GM18517 (cell line): ENCODE measurements around the gene PPP1R16B.

Experiments used
- ATAC-seq: cut with Tn5 transposase; IDR thresholded peaks from one replicate; pipeline ENCODE4 v1.9.1; 2021; ENCODE audit warnings: mild to moderate bottlenecking, moderate library complexity; ENCODE audit not compliant: unreplicated experiment

PPP1R16B gene

DNA sequence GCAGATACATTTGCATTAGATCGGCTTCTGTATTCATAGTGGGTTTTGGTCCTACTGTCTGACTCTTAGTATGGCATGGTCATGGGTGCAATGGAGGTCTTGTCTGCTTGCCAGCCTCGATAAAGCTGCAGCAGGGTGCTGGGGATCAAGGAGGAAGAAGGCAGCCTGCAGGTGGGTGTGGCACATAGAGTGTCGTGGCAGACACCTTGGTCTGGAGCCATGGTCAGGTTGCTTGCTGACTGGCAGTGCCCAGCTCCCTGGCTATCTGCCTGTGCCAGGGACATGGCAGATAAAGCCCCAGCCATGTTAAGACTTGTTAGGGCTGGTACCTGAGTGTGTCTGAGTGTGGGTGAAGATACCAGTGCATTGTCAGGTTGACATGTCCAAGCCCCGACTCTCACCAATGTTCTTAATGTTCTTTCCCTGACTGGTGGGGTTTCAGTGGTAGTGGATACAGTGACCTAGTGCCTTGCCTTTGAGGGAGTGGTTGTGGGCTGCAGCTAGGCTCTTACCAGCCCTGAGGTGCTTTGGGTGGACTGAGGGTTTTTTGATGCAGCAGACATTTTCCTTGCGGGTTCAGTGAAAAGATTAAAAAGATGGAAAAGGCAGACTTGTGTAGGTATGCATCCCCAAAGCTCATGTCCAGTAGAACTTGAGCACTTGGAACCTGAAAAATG lies 122.5 kb downstream of the PPP1R16B start:
- no peak for ATAC-seq

DNA sequence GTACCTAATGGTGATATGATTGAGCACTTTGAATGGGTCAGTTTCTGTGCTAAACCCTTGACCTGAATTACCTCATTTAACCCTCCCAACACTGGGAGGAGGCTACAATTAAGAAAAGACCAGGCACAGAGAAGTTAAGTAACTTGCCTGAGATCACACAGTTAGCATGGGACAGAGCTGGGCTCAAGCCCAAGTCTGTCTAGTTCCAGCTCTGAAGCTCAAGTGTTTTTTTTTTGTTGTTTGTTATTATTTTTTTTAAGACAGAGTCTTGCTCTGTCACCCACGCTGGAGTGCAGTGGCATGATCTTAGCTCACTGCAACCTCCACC lies 124.7 kb downstream of the PPP1R16B start:
- no peak for ATAC-seq

DNA sequence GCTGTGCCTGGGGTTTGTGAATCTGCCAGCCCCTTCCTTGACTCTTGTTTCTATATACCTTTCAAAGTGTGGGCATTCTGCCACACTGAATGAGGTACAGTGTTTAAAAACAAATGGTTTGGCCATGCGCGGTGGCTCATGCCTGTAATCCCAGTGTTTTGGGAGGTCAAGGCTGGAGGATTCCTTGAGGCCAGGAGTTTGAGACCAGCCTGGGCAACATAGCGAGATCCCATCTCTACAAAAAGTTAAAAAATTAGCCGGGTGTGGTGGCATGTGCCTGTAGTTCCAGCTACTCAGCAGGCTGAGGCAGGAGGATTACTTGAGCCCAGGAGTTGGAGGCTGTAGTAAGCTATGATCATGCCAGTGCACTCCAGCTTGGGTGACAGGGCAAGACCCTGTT lies 126.5 kb downstream of the PPP1R16B start:
- ATAC-seq, result no peak

DNA sequence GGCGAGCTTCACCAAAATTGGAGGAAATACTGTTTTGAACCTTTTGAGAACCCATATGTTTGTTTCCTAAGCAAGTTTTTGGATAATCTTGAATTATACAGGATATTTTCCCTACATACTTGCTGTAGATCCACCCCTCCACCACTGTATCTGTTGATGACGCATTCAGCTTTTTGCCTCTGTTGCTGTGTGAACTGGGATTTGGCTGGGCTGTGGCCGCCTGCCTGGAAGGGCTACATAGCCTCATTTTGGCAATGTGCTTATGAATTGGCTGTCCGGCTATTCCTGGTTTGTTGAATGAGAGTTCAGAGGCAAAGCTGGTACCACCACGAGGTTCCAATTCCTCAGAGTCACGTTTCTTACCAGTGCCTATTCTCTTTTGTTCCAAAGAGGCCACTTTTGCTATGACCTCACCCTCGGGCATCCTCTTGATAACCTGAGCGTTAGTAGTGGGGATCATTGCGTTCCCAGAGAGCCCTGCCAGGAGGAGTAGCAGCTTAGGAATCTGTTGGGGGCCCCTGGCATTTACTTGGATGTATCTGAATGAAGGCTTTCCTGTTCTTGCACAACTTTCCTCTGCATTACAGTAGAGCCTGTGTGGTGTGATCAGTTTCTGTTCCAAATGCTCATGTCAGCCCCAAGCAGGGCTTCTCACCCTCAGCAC lies 127.1 kb downstream of the PPP1R16B start:
- no peak for ATAC-seq

DNA sequence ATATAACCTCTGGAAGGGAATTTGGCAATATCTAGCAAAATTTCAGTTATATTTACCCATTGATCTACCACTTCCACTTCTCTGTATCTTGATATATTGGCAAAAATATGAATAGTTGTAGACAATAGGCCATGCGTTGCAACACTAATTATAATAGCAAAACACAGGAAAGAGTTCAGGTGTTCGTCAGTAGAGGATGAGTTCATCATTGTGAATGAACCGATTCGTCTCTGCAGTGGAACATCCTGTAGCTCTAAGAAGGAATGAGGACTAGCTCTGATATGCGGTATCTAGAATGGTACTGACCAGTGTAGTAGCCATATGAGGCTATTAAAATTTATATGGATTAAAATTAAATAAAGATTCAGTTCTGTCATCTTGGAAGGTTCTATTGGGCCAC lies 129.0 kb downstream of the PPP1R16B start:
- ATAC-seq, result no peak

DNA sequence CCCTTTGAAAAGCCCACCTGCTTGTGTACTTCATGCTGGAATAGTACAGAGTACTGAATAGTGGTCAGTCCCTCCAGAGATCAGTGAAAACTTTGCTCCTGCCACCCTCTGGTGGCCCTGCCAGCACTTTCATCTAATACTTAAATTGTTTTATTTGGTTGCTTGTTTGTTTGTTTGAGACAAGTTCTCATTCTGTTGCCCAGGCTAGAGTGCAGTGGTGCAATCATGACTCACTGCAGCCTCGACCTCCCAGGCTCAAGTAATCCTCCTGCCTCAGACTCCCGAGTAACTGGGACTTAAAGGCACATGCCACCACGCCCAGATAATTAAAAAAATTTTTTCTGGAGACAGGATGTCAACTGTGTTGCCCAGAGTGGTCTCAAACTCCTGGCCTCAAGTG lies 129.8 kb downstream of the PPP1R16B start:
- ATAC-seq, result no peak

DNA sequence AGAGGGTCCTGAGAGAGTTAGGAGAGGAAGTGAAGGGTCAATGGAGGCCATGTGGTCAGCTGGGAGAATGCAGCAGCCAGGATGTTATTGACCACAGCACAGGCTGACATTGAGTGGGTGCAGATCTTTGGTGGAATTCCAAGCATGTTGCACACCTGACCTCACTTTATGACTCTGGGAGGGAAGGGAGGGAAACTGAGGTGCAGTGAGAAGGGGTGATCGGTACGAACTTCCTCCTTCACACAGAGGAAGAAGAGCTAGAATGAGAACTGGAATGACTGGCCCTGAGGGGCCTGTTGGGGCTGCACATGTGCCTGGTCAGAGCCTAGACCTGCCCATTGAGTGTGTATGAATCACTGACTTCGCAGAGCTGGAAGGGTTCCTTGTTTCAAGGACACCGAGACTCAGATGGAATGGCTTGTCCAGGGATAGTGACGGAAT lies 130.5 kb downstream of the PPP1R16B start:
- ATAC-seq, result no peak

DNA sequence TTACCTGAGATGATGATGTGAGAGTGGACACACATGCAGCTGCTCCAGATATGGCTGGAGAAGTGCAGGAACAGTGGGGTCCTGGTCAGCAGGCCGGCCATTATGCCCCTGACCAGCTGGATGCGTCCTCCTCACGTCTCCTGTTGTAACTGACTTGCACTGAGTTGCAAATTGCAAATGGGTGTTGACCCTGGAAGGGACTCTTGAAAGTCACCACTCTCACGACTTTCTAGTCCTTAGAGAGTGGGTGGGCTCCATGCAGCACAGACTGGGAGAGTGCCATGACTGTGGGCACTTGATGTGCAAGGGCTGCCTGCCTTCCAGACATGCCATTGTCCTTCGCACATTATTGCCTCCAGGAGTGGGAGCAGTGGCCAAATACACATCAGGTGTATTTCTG lies 131.5 kb downstream of the PPP1R16B start:
- no peak for ATAC-seq

DNA sequence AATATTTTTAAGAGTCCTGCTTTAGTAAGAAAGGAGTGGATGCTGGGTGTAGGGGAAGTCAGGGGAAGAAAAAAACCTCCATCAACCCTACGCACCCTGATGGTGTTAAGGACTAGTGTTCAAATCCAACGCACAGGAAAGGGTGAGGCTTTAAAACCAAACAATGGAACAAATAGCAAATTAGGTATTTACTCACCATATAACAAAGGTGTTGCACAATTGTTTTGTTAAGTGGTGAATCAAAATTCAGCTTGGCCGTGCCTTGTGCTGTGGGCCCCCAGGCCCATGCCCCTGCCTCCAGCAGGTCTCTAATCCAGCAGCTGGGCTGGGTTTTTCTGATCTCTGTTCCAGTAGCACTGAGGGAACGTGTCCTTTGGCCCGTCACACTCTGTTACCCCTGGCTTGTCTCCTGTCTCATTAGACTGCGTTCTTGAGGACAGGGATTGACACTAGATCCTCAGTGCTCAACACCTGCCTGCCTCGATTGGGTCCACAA lies 132.5 kb downstream of the PPP1R16B start:
- ATAC-seq, result no peak

DNA sequence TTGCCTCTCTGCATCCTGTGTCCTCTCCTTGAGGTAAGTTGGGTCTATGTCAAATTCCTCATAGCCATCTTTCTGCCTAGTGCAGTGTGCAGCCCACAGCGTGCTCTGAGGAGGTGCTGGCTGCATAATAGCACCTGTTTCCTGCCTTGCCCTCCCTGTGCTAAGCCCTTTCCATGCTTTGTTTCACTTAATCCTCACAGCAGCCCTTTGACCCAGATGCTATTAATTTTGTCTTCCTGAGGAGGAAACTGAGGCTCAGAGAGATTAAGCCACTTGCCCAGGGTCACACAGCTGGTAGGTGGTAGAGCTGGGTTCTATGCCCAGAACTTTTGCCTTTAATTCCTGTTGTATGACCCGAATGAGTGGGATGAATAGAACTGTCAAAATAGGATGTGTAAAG lies 134.2 kb downstream of the PPP1R16B start:
- no peak for ATAC-seq

DNA sequence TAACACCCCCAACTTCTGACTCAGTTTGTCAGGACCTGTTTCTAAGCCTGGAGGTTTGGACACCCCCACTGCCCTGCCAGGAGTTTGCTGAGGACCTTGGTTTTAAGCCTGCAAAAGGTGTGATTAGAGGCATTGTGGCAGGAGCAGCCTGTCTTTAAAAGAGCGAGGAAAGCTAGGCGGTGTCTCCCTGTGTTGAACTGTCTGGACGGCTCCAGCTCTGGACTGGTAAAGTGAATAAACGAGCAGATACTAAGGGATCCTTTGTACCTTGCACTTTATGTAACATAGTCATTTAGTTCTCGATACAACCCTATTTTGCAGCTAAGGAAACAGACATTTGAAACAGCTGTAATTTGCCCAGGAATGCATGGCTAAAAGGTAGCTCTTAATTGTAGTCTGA lies 135.1 kb downstream of the PPP1R16B start:
- ATAC-seq, result no peak

DNA sequence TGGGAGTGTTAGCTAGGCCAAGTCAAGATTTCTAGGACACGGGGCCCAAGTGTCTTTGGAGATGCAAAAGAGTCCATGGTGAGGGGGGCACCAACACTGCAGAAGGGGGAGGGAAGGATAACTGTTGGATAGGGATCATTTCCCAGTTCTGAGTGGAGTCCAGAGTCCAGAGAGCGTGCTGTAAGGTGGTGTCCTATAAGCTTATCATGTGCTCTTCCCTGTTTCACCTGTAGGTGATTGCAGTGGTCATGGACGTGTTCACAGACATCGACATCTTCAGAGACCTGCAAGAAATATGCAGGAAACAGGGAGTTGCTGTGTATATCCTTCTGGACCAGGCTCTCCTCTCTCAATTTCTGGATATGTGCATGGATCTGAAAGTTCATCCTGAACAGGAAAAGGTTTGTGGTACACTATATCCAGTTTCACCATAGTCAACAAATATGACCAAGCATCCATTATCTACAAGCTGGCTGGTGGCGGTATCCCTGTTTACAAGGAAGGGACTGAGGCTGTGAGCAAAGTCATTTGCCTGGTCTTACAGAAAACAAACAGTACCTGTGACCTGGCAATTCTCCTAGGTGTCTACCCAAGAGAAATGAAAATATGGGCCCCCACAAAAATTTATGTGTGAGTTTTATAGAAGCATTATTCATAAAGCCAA lies 136.4 kb downstream of the PPP1R16B start:
- ATAC-seq, result no peak

DNA sequence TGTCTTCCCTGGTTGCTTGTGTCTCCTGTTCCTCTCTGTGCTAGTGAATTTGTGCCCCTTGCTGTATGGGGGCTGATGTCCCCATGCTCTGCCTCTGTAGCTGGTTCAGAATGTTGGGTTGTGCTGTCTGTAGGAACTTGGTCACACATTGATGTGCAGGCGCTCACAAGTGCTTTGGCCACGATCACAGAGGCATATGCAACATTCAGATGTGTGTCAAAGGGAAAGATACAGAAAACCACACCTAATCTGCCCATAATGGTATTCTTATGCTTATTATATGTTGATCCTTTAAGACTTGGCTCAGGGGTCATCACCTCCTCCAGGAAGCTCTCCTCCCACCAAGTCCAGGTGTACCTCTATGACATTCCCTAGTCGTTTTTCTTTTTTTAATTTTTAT lies 139.5 kb downstream of the PPP1R16B start:
- ATAC-seq, result no peak

DNA sequence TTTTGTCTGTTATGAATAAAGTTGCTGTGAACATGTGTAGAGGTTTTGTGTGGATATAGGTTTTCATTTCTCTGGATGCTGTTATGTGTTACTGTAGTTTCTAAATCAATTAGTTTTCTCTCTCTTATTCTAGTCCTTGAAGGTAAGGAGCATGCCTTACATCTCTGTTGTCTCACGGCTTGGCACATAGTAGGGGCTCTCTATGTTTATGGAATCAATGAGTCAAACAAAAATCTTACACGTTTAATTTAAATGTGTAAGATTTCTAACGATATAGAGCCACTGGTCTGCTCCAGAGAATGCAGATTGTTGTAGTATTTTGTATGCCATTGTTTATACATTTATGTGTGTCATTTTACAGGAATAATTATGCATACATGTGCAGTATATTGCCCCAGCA lies 141.3 kb downstream of the PPP1R16B start:
- ATAC-seq, result no peak

DNA sequence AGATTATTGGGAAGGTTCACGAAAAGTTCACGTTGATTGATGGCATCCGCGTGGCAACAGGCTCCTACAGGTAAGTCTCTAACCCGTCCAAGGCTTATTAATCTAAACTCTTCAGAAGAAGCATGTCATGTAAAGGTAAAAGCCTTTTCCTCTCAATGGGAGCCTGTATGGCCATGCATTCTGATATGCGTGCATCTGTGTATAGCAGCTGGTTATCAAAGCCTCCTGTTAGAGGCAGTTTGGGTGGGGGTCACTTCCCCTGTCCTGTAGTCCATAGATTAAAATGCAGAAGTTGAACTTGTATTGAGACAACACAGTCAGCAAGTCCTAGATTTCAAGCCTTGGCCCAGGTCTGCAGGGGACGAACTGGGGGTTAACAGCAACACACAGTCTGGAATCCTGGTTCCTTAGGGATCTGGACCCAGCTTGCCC lies 142.4 kb downstream of the PPP1R16B start:
- no peak for ATAC-seq

DNA sequence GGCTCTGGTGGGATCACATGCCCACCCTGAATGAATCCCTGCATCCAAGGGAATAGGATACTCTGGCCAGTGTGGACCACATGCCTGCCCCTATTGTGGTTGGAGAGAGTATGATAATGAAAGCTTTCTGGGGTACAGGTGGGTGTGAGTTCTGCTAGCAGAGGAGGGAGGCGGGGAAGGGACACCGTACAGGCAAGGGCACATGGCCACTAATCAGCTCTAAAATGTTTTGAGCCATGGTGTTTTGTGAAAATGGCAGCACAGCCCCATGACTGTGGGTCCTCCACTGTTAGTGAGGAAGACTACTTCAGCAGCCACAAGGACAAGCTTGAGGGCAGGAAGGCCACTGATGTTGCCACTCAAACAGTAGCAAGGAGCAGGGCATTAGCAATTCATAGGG lies 144.8 kb downstream of the PPP1R16B start:
- no peak for ATAC-seq

DNA sequence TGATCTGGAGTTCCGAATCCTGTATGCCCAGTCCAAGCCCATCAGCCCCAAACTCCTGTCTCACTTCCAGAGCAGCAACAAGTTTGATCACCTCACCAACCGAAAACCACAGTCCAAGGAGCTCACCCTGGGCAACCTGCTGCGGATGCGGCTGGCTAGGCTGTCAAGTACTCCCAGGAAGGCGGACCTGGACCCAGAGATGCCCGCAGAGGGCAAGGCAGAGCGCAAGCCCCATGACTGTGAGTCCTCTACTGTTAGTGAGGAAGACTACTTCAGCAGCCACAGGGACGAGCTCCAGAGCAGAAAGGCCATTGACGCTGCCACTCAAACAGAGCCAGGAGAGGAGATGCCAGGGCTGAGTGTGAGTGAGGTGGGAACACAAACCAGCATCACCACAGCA lies 146.1 kb downstream of the PPP1R16B start:
- ATAC-seq, result no peak

DNA sequence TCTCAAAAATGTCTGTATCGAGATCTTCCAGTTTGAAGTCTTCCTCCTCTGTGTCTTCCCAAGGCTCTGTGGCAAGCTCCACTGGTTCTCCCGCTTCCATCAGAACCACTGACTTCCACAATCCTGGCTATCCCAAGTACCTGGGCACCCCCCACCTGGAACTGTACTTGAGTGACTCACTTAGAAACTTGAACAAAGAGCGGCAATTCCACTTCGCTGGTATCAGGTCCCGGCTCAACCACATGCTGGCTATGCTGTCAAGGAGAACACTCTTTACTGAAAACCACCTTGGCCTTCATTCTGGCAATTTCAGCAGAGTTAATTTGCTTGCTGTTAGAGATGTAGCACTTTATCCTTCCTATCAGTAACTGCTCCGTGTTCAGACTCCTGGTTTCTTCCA lies 146.7 kb downstream of the PPP1R16B start:
- ATAC-seq, result no peak

DNA sequence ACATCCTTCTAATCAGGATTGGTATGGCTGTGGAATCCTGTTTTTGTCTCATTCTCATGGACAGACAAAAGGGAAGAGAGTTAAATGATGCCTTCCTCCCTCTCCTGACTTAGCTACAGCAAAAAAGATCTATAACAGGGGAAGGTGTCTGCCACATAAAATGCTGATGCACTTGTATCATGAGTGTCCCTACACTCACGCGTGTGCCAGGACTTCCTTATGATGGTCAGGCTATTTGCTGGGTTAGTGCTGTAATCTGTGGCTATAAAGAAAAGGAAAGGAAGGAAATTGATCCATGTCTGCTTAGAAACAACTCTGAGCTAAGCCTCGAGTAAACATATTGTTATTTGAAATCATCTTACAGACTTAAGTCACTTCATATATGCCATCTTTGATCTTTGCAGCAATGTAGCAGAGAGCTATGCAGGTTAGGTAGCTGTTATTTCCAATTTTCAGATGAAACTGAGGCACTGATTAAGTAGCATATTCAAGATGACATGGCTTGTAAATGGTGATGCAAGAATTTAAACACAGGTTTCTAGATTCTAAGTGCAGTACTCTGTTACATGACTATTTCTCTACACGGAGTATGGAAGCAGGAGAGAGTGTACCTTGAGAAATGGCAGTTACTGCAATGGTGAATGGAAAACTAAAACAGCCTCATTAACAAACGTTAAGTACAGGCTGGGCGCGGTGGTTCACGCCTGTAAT lies 148.3 kb downstream of the PPP1R16B start:
- ATAC-seq, result no peak

DNA sequence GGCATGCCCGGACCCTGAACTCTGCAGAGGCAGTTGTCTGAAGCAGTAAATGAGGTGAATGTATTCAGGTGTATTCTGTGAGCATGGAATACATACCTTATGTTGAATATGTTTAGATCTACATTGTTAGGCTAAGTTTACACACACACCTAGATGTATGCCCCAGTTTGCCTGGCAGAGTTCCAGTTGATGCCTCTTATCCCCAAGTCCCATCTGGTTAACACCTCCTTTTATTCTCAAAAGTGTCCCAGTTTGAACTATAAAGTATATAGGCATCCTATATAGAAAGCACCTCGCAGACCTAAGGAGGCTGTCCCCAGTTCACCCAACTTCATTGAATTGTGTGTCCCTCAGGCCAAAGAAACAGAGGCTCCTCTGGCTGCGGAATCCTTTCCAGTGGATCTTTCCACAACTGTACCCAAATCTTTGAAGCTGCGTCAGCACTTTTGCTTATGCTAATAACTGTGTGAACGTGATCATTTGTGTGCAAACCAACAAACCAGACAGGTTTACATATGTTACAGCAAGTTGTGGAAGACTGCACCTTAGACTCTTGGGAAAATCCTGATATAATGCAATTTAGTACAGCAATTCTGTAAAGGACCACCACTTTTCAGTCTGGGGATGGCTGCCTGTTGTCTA lies 151.9 kb downstream of the PPP1R16B start:
- ATAC-seq, result no peak

DNA sequence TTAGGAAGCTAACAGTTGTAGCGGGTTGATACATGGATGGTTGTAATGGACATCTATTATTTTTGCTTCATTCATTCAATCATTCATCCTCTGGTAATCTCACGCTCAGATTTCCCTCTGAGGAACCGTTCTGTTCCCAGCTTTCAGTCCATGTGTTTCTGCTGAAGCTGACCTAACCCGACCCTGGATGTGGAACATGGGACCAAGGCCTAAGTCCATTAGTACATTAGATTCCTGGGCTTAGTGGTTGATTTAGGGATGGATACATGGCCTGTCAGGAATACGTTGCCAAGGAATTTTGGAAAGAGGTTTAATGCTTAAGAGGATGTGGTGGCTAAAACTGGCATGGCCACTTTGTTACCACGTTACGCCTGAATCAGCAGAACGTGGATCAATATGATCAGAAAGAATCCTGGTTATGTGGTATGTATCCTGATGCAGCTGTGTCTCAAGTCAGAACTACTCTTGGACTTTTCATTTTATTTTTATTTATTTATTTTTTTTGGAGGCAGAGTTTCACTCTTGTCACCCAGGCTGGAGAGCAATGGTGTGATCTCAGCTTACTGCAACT lies 152.5 kb downstream of the PPP1R16B start:
- ATAC-seq, result no peak
